Measurements from ENCODE around the gene TUBGCP6.
A peak's percentile ranks its signal among the peaks of the same experiment; 100 is the strongest.

Gene TUBGCP6

GRCh38 chr22:50255607-50256006 lies 10.8 kb upstream of the TUBGCP6 start:
- no peak overlapping the region; the same call in 1 of the 2 replicates for H3K27ac ChIP-seq
- TF ChIP-seq CTCF (IDR thresholded peaks at IDR 0.05) (no peak), ZFX (IDR thresholded peaks at IDR 0.05; ENCODE audit: borderline replicate concordance) (no peak)

- peak overlapping the region; percentile 56; the same call in 1 of the 2 replicates for H3K27ac ChIP-seq
- TF ChIP-seq ZFX (IDR thresholded peaks at IDR 0.05; ENCODE audit: borderline replicate concordance): no peak
- no peak for TF ChIP-seq CTCF (IDR thresholded peaks at IDR 0.05)
Measured at GRCh38 chr22:50255099-50255498, 10.3 kb upstream of the TUBGCP6 start.

GRCh38 chr22:50253941-50254340 lies 9.1 kb upstream of the TUBGCP6 start:
- TF ChIP-seq CTCF (IDR thresholded peaks at IDR 0.05) (no peak), ZFX (IDR thresholded peaks at IDR 0.05; ENCODE audit: borderline replicate concordance) (no peak)
- peak overlapping the region; percentile 56 for H3K27ac ChIP-seq

- no peak for TF ChIP-seq CTCF (IDR thresholded peaks at IDR 0.05)
- TF ChIP-seq ZFX (IDR thresholded peaks at IDR 0.05; ENCODE audit: borderline replicate concordance): no peak
- peak overlapping the region; percentile 92 for H3K27ac ChIP-seq
Measured at GRCh38 chr22:50253046-50253915, 8.5 kb upstream of the TUBGCP6 start.

- H3K27ac ChIP-seq: peak overlapping the region; percentile 92
- TF ChIP-seq ZFX (IDR thresholded peaks at IDR 0.05; ENCODE audit: borderline replicate concordance) (no peak), CTCF (IDR thresholded peaks at IDR 0.05) (peak; percentile 77)
Measured at GRCh38 chr22:50252082-50253045, 7.5 kb upstream of the TUBGCP6 start.

GRCh38 chr22:50251477-50252081 lies 6.8 kb upstream of the TUBGCP6 start:
- TF ChIP-seq ZFX (IDR thresholded peaks at IDR 0.05; ENCODE audit: borderline replicate concordance) (no peak), CTCF (IDR thresholded peaks at IDR 0.05) (no peak)

More at GRCh38 chr22:50251477-50252081, 6.8 kb upstream of the TUBGCP6 start:
- peak overlapping the region; percentile 92 for H3K27ac ChIP-seq
